HG03460 (cell line): ENCODE measurements around the gene PTPRN2.

Experiments used
- ATAC-seq: cut with Tn5 transposase; IDR thresholded peaks from one replicate; pipeline ENCODE4 v1.9.1; 2021; ENCODE audit not compliant: unreplicated experiment

Gene PTPRN2

DNA sequence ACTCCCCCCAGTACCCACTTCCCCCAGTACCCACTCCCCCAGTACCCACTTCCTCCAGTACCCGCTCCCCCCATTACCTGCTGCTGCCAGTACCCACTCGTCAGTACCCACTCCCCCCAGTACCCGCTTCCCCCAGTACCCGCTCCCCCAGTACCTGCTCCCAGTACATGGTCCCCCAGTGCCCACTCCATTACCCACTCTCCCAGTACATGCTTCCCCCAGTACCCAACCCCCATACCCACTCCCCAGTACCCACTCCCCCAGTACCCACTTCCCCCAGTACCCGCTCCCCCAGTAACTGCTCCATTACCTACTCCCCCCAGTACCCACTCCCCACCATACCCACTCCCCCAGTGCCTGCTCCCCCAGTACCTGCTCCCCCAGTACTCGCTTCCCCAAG lies 700.2 kb downstream of the PTPRN2 start:
- no peak for ATAC-seq

DNA sequence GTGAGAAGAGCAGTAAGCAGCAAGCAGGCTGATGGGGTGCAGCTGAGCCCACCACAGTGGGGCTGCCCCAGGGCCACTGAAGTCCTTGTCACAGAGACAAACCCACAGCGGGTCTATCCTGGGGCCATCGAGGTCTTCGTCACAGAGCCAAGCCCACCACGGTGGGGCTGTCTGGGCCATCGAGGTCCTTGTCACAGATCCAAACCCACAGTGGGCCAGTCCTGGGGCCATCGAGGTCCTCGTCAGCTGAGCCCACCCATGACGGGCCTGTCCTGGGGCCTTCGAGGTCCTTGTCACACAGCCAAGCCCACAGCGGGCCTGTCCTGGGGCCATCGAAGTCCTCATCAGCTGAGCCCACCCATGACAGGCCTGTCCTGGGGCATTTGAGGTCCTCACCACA lies 700.9 kb downstream of the PTPRN2 start:
- ATAC-seq = no peak

- ATAC-seq = no peak
Observed at GRCh38 chr7:157886266-157886665, 701.4 kb downstream of the PTPRN2 start.

GRCh38 chr7:157885140-157885539 lies 702.5 kb downstream of the PTPRN2 start:
- no peak for ATAC-seq

- no peak for ATAC-seq
Observed at GRCh38 chr7:157884461-157885062, 703.1 kb downstream of the PTPRN2 start.

GRCh38 chr7:157881048-157881771 lies 706.4 kb downstream of the PTPRN2 start:
- no peak for ATAC-seq

GRCh38 chr7:157879391-157879790 lies 708.2 kb downstream of the PTPRN2 start:
- ATAC-seq = no peak

DNA sequence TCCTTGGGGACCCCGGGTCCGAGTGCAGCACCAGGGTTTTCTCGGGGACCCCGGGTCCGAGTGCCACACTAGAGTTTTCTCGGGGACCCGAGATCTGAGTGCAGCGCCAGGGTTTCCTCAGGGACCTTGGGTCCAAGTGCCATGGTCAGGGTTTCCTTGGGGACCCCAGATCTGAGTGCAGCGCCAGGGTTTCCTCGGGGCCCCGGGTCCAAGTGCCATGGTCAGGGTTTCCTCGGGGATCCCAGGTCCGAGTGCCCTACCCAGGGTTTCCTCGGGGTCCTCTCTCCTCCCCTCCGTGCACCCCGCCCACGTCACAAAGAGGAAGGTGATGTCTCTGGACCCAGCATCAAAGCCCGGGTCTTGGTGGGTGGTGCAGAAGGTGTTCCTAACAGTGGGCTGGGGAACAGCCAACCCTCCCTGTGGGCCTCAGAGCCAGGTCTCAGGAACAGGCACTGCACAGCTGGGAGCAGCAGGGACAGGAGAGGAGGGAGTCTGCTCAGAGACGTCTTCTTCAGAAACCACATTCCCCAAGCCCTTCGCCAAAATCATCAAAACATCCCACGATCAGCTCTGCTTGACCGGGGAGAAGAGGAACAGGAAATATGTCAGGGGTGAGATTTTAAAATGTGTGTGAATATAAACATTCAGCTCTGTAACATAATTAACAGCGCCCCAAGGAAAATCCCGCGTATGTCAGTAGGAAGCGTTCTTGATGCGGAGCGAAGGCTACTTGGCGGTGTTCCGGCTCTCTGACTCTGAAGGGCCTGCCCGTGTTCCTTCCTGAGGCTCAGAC lies 710.1 kb downstream of the PTPRN2 start:
- ATAC-seq = no peak

DNA sequence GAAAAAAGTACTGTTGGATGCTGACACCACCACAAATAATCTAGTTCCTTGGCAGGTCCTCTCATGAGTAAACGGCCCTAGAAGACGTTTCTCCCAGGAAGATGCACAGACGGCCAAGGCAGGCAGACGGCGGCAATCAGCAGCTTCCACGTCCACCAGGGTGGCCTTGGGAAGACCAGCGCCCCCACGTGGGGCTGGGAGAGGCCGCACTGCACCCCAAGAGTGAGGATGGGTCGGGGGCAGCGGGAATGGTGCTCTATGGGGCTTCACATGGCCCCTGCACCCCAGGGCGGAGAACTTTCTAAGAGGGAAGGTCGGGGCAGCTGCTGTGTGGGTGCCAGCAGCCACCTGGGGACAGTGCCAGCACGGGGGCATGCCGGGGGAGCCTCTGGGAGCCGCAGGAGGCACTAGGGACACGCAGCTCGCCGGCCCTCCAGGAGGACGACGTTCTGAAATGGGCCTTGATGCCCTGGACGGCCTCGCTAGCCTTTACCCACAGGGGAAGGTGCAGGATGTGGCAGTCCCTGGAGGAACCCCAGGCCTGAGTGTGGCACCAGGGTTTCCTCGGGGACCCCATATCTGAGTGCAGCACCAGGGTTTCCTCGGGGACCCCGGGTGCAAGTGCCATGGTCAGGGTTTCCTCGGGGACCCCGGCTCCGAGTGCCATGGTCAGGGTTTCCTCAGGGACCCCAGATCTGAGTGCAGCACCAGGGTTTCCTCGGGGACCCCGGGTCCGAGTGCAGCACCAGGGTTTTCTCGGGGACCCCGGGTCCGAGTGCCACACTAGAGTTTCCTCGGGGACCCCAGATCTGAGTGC lies 710.9 kb downstream of the PTPRN2 start:
- no peak for ATAC-seq

- ATAC-seq = no peak
Observed at GRCh38 chr7:157875230-157876179, 712.1 kb downstream of the PTPRN2 start.

DNA sequence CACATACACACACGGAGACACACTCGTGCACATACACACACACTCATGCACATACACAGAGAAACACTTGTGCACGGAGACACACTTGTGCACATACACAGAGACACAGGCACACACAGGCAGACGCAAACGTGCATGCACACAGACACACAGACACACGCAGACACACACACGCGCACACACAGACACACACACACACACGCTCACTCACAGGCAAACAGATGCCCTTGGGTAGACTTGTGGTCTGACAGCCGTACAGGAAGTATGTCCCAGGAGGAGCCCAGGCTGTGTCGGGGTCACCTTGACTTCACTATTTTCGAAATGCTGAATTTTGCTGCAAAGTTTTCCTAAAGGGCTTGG lies 712.8 kb downstream of the PTPRN2 start:
- ATAC-seq = no peak

- no peak for ATAC-seq
Observed at GRCh38 chr7:157874208-157874816, 713.3 kb downstream of the PTPRN2 start.

GRCh38 chr7:157873664-157874063 lies 714.0 kb downstream of the PTPRN2 start:
- no peak for ATAC-seq

DNA sequence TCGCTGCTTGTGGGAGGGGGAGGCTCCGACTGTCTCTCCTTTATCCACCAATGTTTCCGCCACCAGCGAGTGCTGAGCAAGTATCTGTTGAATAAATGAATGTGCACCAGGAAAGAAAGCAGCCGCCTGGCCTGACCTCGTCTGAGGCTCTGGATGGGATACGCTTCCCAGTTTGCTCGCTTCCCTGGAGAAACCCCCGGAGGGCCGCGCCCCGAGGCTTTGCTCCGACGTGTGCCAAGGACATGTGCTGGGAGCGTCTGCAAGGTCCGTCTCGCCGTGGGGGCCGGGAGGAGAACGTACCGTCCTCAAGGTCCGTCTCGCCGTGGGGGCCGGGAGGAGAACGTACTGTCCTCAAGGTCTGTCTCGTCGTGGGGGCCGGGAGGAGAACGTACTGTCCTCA lies 714.4 kb downstream of the PTPRN2 start:
- no peak for ATAC-seq

GRCh38 chr7:157872447-157872846 lies 715.2 kb downstream of the PTPRN2 start:
- ATAC-seq = no peak

DNA sequence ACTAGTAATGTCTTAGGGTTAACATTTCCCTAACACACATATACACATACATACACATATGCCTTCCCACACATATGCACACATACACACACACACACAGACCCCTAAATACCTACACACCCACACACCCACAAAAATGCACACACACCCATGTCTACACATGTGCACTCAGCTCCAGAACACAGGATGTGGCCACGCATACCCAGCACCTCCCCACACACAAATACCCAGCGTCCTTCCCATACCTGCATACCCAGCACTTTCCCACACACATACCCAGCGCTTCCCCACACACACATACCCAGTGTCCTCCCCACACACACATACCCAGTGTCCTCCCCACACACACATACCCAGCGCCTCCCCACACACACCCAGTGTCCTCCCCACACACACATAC lies 715.9 kb downstream of the PTPRN2 start:
- ATAC-seq = no peak

DNA sequence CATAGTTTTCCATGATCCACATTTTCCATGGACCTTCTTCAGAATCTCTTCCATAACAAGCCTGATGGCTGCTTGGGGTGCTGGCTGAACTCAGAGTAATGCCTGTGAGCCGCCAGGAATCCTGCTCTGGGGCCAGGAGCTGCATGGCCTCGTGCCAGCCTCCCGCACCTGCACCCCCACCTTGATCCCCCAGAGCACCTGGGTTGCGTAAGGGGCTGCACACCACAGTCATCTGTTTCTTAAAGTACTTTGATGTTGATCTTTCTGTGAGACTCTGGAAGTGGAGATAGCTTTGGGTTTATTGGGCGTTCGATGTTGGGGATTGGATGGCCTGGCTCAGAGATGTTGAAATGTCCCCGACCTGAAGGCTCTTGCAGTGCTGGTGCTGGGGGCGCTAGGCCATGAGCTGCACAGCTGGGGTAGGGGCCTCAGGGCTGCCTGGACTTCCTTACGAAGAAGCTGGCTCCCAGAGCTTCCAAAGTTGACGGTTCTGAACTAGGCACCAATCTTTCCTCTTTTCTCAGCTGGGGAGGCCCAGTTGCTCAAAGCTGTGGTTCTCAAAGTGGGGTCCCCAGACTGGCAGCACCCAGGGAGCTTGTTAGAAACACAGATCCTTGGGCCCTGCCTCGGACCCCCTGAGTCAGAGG lies 716.9 kb downstream of the PTPRN2 start:
- ATAC-seq = no peak

DNA sequence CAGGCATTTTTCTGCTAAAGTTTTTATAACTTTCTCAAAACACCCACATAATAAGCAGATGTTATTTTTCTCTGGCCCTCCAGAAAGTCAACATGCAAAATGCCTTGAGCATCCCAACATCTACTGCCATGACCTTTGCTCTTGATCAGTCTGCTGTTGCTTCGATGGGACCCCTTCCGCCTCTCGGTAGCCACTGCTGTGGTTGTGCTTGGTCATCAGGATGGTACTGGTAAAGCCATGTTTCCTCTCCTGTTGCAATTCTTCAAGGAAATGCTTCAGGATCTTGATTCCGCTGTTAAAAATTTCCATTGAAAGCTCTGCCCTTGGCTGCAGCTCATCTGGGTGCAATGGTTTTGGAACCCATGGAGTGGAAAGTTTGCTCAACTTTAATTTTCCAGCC lies 717.8 kb downstream of the PTPRN2 start:
- no peak for ATAC-seq

- ATAC-seq = no peak
Observed at GRCh38 chr7:157867685-157868305, 719.8 kb downstream of the PTPRN2 start.
